Activated T-helper 1 cell treated with anti-CD3 and anti-CD28 coated beads, Interleukin-12 subunit alpha, Interleukin-12 subunit beta, Interleukin-2, Interleukin-4 antibody, amounts not matched to agents 30 ng/mL and 10 ng/mL and 1 ng/mL, durations not matched to agents 14 hours and 24 hours and 36 hours (primary cell): Measurements from ENCODE around the gene ZNRF1. TPM values are rescaled to one million over a fixed set of nuclear protein-coding genes. Genes with fewer than 3 reads are reported as not detected.

Experiments used
- DNase-seq: peaks from one replicate; pipeline ENCODE4 v3.0.0; 2021; ENCODE audit warnings: low spot score
- H3K27ac Mint-ChIP-seq: one replicate; pipeline ENCODE4 v1.8.0; 2021; ENCODE audit warnings: mild to moderate bottlenecking, mixed read lengths
- H3K27me3 Mint-ChIP-seq: one replicate; pipeline ENCODE4 v1.8.0; 2022; ENCODE audit warnings: mild to moderate bottlenecking, moderate library complexity, mixed read lengths; ENCODE audit not compliant: insufficient read depth
- H3K36me3 Mint-ChIP-seq: one replicate; pipeline ENCODE4 v1.8.0; 2021; ENCODE audit warnings: low read depth, mixed read lengths
- H3K4me1 Mint-ChIP-seq: one replicate; pipeline ENCODE4 v1.8.0; 2021; ENCODE audit warnings: low read depth, mixed read lengths
- H3K4me3 Mint-ChIP-seq: one replicate; pipeline ENCODE4 v1.8.0; 2021; ENCODE audit warnings: mild to moderate bottlenecking, moderate library complexity, mixed read lengths
- H3K9me3 Mint-ChIP-seq: one replicate; pipeline ENCODE4 v1.8.0; 2021; ENCODE audit warnings: mixed read lengths
- intact Hi-C: fragments of 100-400 bp; cut with micrococcal nuclease; formaldehyde crosslinking; loops from one replicate; pipeline ENCODE4 v1.15.1; 2024
- total RNA-seq: library from RNA; stranded (reverse); gene quantifications from 2 replicates; pipeline ENCODE4 v1.2.3, GENCODE V29; 2022

Gene ZNRF1
- total RNA-seq, 1 donor from 2014 or later, result 51.2 TPM

DNA sequence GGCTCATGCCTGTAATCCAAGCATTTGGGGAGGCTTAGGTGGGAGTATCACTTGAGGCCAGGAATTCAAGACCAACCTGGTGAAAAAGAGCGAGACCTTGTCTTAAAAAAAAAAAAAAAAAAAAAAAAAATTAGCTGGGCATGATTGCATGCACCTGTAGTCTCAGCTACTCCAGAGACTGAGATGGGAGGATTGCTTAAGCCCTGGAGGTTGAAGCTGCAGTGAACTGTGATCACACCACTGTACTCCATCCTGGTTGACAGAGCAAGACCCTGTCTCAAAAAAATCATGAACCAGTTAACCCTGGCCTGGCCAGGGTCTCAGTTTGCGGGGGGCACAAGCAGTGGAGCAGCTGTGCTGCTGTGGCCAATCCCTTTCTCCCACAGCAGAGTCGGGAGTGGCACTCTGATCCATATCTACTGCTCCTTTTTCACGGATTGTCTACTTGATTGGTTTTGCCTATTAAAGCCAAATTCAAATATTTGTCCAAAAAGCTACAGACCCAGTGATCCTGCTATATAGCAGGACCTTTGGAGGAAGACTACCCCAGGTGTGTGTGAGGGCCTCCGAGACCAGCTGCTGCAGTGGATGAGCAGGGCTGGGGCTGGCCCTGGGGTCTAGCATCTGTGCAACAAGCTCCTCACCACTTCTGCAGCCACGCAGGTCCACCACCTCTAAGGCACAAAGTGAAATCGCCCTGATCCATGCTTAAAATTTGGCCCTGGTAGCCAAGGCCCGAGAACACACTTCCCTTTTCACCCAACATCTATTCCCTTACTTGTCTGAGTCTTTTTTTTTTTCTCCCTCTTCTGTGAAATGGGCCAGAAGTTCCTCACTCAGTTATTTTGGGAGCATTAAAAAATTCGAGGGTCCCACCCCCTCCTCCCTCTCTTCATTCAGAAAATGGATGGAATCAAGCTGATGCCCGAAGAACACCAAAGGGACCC, 69.5 kb downstream of the ZNRF1 start:
- intact Hi-C loops, result no loop called here
- Mint-ChIP-seq H3K36me3 (peaks cover 28% of the 10 kb centered on the region), H3K4me3 (no peak overlapping the region), H3K27ac (peak overlapping the region; percentile 40), H3K9me3 (no peaks in the 10 kb centered on the region), H3K27me3 (no peaks in the 10 kb centered on the region), H3K4me1 (peaks cover 87% of the 10 kb centered on the region)
- DNase-seq, result no peak

DNA sequence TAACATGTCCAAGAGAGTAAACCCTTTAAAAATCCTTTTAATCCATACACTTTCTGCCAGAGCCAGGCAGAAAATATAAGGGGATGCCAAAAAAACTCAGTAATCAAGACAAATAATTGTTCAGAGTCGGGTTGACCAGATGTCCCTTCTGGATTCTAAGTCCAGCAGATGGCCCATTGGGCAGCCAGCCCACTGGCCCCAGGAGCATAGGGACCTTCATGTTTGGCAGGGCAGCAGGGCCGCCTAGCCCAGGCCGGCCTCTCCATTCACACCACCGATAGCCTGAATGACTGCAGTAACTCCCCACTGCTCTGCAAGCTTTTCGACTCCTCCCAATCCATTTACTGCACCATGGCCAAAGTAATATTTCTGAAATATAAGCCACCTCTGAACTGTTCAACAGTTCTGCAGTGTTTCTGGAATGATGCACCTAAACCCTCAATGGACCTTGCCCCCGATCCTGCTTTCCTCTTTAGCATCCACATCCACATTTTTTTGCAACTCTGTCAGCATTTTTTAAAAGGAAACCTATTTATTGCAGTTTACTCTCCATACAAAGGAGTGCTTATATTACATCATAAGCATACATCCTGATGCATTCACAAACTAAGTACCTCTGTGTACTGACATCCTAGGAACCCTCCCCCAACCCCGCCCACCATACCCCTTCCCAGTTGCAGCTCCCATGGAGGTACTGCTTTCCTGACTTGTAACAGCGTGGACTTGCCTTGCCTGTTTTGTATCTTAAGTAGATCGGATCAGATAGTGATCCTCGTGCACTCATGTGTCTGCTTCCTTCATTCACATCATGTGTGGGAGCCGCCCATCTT, 71.4 kb downstream of the ZNRF1 start:
- H3K4me1 Mint-ChIP-seq, result peaks cover 85% of the 10 kb centered on the region

DNA sequence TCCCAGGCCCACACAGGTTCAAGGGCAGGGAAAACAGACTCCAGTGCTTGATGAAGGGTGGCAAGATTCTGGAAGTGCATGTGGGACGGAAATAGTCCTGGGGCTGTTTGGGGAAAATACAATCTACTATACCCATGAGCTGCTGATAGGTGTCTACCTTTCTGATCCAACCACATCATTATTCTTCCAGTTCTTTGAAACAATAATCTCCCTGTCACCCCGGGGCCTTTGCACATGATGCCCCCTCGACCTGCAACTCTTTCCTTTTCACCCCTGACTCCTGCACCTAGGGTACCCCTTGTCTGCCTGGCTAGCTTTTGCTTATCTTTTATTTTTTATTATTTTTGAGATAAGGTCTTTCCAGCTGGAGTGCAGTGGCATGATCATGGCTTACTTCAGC, 72.8 kb downstream of the ZNRF1 start:
- Mint-ChIP-seq H3K4me3 (no peak overlapping the region), H3K36me3 (peaks cover 31% of the 10 kb centered on the region), H3K9me3 (no peaks in the 10 kb centered on the region), H3K4me1 (peaks cover 87% of the 10 kb centered on the region), H3K27me3 (no peaks in the 10 kb centered on the region), H3K27ac (no peak overlapping the region)
- intact Hi-C loops, result no loop called here
- no peak for DNase-seq

More for the DNA sequence above, 71.4 kb downstream of the ZNRF1 start:
- H3K9me3 Mint-ChIP-seq, result no peaks in the 10 kb centered on the region
- H3K4me3 Mint-ChIP-seq, result no peak overlapping the region
- H3K36me3 Mint-ChIP-seq, result peaks cover 26% of the 10 kb centered on the region
- no peak for DNase-seq
- intact Hi-C loops, result no loop called here
- H3K27me3 Mint-ChIP-seq, result no peaks in the 10 kb centered on the region
- H3K27ac Mint-ChIP-seq, result no peak overlapping the region

DNA sequence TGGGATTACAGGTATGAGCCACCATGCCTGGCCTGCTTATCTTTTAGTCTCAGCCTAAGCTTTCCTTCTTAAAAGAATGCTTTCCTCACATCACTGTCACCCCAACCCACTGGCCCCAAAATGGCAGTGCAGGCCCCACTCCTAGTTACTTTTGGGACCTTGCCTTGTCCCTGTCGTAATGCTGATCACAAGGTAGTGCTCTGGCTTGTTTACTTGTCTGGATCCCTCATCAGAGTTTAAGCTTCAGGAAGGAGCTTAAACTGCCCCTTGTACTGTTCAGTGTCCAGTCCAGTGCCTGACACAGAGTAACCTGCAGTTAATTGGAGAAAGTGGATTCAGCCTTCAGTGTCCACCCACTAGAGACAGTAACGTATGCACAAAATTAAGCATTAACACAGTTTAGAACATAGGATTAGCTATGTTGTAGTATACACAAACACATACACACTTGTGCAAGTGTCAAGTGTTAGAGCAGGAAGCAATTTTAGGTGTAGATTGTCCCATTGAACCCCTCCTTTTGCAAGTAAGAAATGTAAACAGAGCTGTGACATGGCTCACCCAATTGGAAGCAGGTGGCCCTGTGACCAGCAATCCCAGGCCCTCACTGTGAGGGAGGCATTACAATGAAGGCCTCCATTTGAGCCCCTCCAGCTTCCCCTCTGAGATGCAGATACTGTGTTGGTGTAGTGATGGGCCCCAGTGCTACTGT, 73.6 kb downstream of the ZNRF1 start:
- Mint-ChIP-seq H3K9me3 (no peaks in the 10 kb centered on the region), H3K27ac (no peak overlapping the region), H3K36me3 (peaks cover 28% of the 10 kb centered on the region), H3K27me3 (no peaks in the 10 kb centered on the region), H3K4me3 (no peak overlapping the region), H3K4me1 (peaks cover 83% of the 10 kb centered on the region)
- no peak for DNase-seq
- intact Hi-C loops, result no loop called here

DNA sequence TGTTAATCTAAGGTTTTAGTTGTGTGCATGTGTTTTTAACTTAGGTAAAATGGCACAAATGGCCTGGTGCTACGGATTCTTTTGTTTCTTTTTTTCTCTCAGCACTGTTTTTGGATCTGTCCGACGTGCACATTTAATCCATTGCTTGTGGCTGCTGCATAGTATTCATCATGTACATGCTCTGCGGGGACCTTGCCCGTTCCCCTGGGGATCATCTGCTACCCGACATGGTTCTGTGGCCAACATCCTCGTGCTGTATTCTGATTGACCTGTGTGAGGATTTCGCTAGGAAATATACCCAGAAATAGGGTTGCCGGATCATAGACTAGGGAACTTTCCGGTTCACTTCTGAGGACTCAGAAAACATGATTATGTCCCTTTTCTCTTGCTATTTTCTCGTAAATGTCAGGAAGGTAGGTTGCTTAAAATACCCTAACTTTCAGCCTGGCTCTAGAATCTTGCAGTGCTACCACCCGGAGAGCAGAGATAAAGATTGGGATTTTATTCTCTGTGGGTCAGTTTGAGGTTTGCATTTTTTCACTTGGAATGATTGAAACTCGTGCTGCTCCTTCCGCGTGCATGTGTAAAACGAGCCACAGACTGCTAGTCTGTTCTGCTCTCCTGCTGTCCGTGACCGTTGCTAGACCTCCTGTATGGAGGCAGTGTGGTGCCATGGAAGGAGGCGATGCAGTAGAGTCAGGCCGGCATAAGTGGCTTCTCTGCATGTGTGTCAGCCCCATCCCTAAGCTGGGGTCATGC, 74.9 kb downstream of the ZNRF1 start:
- intact Hi-C loops, result no loop called here
- peak overlapping the region; percentile 26 for H3K4me3 Mint-ChIP-seq
- H3K27ac Mint-ChIP-seq, result peak overlapping the region; percentile 54
- H3K27me3 Mint-ChIP-seq, result no peaks in the 10 kb centered on the region
- H3K36me3 Mint-ChIP-seq, result peaks cover 34% of the 10 kb centered on the region
- DNase-seq, result no peak
- H3K9me3 Mint-ChIP-seq, result no peaks in the 10 kb centered on the region
- H3K4me1 Mint-ChIP-seq, result peaks cover 82% of the 10 kb centered on the region

DNA sequence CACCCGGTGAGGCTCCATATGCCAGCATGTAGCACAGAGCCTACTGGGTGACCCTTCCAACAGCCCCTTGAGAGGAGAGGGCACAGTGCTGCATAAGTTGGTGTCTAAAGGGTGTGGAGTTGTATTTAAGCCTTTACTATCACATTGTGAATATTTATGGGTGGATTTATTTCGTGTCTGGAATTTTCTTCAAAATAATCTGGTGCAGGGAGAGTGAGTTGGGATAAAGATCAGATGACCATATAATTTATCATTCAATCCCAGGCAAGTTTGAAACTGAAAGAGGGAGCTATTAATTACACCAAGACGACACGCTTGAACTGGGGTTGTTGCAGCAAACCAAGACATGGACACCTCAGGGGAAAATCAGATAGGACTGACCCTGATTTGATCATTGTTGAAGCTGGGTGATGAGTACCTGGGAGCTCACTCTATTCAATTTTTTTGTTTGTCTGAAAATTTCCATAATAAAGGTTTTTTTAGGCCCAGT, 75.5 kb downstream of the ZNRF1 start:
- Mint-ChIP-seq H3K4me3 (peak overlapping the region; percentile 26), H3K36me3 (peaks cover 35% of the 10 kb centered on the region), H3K4me1 (peaks cover 82% of the 10 kb centered on the region), H3K27me3 (no peaks in the 10 kb centered on the region), H3K27ac (peak overlapping the region; percentile 54), H3K9me3 (no peaks in the 10 kb centered on the region)
- intact Hi-C loops, result no loop called here
- DNase-seq, result no peak

DNA sequence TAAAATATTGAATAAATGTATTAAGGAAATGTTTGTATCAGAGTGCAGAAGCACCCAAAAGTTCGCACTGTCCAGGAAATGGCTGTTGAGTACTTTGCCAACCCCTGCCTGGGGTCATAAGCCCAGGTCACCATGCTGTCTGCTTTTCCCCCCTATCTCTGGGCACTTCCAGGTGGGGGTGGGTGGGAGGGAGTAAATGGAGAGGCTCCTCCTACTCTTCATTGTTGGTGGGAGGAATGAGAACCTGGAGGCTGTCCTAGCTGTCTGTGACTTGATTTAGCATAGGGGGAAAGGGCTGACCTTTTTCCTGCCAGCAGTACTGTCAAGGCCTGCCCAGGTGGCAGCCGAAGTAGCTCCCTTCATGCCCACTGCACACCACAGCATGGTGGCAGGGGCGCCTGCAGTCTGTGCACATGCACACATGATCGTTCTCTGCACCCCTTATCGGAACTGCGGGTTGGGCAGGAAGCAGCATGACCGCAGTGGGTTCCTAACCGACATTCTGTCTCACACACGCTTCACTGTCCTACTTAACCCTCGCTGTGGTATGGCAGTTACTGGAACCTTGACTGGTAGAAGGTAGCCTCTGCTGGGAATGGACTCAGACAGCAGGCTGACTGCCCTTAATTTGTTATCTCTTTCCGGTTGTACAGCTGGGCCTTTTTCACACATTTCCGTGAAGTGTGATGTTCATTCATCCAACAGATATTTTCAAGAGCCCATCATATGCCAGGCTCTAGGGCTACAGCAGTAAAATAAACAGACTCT, 76.3 kb downstream of the ZNRF1 start:
- Mint-ChIP-seq H3K27ac (peak overlapping the region; percentile 92), H3K4me1 (peaks cover 78% of the 10 kb centered on the region), H3K36me3 (peaks cover 34% of the 10 kb centered on the region), H3K4me3 (peak overlapping the region; percentile 74), H3K9me3 (no peaks in the 10 kb centered on the region), H3K27me3 (no peaks in the 10 kb centered on the region)
- peak; percentile 83 for DNase-seq
- intact Hi-C loops, result loop anchor here (1.0 kb wide), 5 partner anchors 10 to 77 kb away; no protein-coding TSS in a partner anchor

DNA sequence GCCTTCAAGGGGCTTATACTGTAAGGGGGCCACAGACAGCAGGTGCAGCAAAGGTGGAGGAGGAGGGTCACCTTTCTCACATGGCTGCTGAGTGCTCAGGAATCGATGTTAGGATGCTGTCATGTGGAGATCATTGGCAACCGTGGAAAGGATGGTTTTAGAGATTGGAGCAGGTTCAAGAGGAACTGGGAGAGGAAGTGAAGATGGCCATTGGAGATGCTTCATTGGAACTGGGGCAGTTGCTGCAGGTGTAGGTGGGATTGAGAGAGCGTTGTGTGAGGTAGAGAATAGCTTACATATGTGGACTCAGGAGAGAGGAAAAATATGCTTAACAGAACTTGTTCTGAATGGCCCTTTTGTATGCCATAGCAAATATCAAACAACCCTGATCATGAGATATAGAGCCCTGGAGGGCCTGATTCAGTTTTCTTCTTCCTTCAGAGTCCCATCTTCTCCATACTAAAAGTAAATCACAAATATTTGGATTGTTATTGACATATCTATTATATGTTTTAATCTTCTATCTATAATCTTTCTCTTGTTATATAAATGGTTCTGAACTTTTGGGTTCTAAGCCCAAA, 77.0 kb downstream of the ZNRF1 start:
- peak overlapping the region; percentile 92 for H3K27ac Mint-ChIP-seq
- H3K27me3 Mint-ChIP-seq, result no peaks in the 10 kb centered on the region
- peak overlapping the region; percentile 74 for H3K4me3 Mint-ChIP-seq
- H3K4me1 Mint-ChIP-seq, result peaks cover 77% of the 10 kb centered on the region
- H3K36me3 Mint-ChIP-seq, result peaks cover 34% of the 10 kb centered on the region
- no peak for DNase-seq
- H3K9me3 Mint-ChIP-seq, result no peaks in the 10 kb centered on the region
- intact Hi-C loops, result loop anchor here (1.0 kb wide), 5 partner anchors 10 to 77 kb away; no protein-coding TSS in a partner anchor

DNA sequence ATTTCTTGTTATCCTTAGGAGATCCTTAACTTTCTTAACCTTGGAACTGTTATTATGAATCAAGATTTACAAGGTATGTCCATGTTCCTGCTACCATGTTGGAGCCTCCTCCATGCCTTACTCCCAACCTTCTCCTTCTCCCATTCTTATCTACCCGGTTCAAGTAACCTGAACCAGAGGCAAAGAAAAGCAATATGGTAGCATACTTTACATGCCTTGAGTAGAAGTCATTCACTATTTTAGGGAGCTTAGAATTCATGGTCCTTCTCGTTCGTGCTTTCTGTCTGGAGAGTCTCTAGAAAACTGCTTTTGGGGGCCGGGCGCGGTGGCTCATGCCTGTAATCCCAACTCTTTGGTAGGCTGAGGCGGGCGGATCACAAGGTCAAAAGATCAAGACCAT, 80.1 kb downstream of the ZNRF1 start:
- Mint-ChIP-seq H3K27ac (peak overlapping the region; percentile 44), H3K4me1 (peaks cover 74% of the 10 kb centered on the region), H3K36me3 (peaks cover 37% of the 10 kb centered on the region), H3K9me3 (no peaks in the 10 kb centered on the region), H3K4me3 (no peak overlapping the region), H3K27me3 (no peaks in the 10 kb centered on the region)
- intact Hi-C loops, result no loop called here
- no peak for DNase-seq

DNA sequence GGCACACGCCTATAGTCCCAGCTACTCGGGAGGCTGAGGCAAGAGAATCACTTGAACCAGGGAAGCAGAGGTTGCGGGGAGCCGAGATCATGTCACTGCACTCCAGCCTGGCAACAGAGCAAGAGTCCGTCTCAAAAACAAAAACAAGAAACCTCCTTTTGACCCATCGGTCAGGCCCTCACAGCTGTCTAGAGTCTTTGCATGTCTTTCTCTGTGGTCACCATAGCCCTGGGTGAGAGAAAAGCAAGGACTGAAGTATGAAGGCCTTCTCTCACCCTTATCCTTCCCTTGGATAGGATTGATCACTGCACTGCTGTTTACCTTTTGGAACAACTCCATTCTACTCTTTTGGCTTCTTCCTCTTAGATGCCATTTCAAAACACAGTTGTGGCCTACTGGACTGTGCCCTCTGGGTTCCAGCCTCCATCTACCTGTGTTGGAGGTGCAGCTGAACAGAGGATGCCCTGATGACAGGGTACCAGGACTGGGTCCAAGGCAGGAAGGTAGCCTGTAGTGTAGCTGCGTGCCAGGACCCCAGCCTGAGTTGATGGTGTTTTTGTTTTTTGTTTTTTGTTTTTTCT, 80.6 kb downstream of the ZNRF1 start:
- intact Hi-C loops, result no loop called here
- Mint-ChIP-seq H3K9me3 (no peaks in the 10 kb centered on the region), H3K36me3 (peaks cover 40% of the 10 kb centered on the region), H3K4me1 (peaks cover 74% of the 10 kb centered on the region), H3K27me3 (no peaks in the 10 kb centered on the region), H3K4me3 (no peak overlapping the region), H3K27ac (no peak overlapping the region)
- DNase-seq, result no peak
